SK-N-SH (cell line): ENCODE measurements around the gene STXBP6. TPM values are rescaled to one million over a fixed set of nuclear protein-coding genes. Genes with fewer than 3 reads are reported as not detected.
A peak's percentile ranks its signal among the peaks of the same experiment; 100 is the strongest.

ENCODE experiments used
- CTCF ChIA-PET: fragments of 300-600, 350-600 bp; formaldehyde crosslinking; extraction: SDS; loops from one replicate; lab custom pipeline; 2021; lab: Yijun Ruan, JAX
- POLR2A ChIA-PET: fragments of 350-600 bp; sonication (Branson Sonifier 250); formaldehyde crosslinking; extraction: SDS; loops from one replicate; lab custom pipeline; 2020; ENCODE audit warnings: antibody characterized with exemption, inconsistent platforms; lab: Yijun Ruan, JAX
- DNase-seq: peaks from one replicate; pipeline ENCODE4 v3.0.0; 2012
- H2AFZ ChIP-seq: fragments of 200-600 bp; sonication (generic); 2 replicates; pipeline ENCODE4 v1.8.1; 2016; ENCODE audit warnings: antibody characterized with exemption, mild to moderate bottlenecking, low read depth
- H3F3A ChIP-seq: fragments of 200-600 bp; sonication (generic); replicated peaks from 2 replicates; pipeline ENCODE3; 2016; ENCODE audit warnings: antibody characterized with exemption, mild to moderate bottlenecking; ENCODE audit not compliant: insufficient read depth
- H3K27ac ChIP-seq, 2 experiments: fragments of 200-500 bp in 1 of 2; fragments of 200-600 bp in 1 of 2; sonication (Bioruptor generic) in 1 of 2; sonication (generic), shearing (Covaris generic) in 1 of 2; 2 replicates each; pipeline versions ENCODE4 v1.5.1 to v1.6.1; 2014 to 2016; ENCODE audit warnings: low read depth in 2 of 2, inconsistent platforms in 1 of 2, low read length in 1 of 2, mild to moderate bottlenecking in 1 of 2, mixed read lengths in 1 of 2
- H3K27me3 ChIP-seq: fragments of 200-600 bp; sonication (generic), shearing (Covaris generic); 2 replicates; pipeline ENCODE4 v1.6.1; 2016; ENCODE audit warnings: mixed run types; ENCODE audit not compliant: insufficient read depth
- H3K36me3 ChIP-seq, 2 experiments: fragments of 200-500 bp in 1 of 2; fragments of 200-600 bp in 1 of 2; sonication (Bioruptor generic) in 1 of 2; sonication (generic) in 1 of 2; replicated peaks in 1 of 2; 2 replicates each; pipeline versions ENCODE3 to v1.5.1; 2014 to 2016; ENCODE audit warnings: low read length in 1 of 2, mild to moderate bottlenecking in 1 of 2; ENCODE audit not compliant: insufficient read depth in 2 of 2, control insufficient read depth in 1 of 2
- H3K4me1 ChIP-seq, 2 experiments: fragments of 200-500 bp in 1 of 2; fragments of 200-600 bp in 1 of 2; sonication (Bioruptor generic) in 1 of 2; sonication (generic), shearing (Covaris generic) in 1 of 2; 2 replicates each; pipeline versions ENCODE4 v1.5.1 to v1.6.1; 2014 to 2016; ENCODE audit warnings: low read depth in 1 of 2, low read length in 1 of 2, mixed run types in 1 of 2; ENCODE audit not compliant: insufficient read depth in 2 of 2, control insufficient read depth in 1 of 2
- H3K4me2 ChIP-seq: fragments of 200-600 bp; sonication (generic), shearing (Covaris generic); 2 replicates; pipeline ENCODE4 v1.6.1; 2017; ENCODE audit warnings: mixed run types
- H3K4me3 ChIP-seq, 2 experiments: fragments of 200-500 bp in 1 of 2; fragments of 200-600 bp in 1 of 2; sonication (Bioruptor generic) in 1 of 2; sonication (generic), shearing (Covaris generic) in 1 of 2; 2 replicates each; pipeline versions ENCODE4 v1.5.1 to v1.8.1; 2014 to 2016; ENCODE audit warnings: low read depth in 2 of 2, inconsistent platforms in 1 of 2, low read length in 1 of 2, mild to moderate bottlenecking in 1 of 2, mixed read lengths in 1 of 2, moderate library complexity in 1 of 2
- H3K79me2 ChIP-seq: fragments of 200-600 bp; sonication (generic); 2 replicates; pipeline ENCODE4 v1.8.1; 2017; ENCODE audit warnings: mild to moderate bottlenecking; ENCODE audit not compliant: insufficient read depth
- H3K9ac ChIP-seq: fragments of 200-600 bp; sonication (generic); 2 replicates; pipeline ENCODE4 v1.6.1; 2017; ENCODE audit warnings: mixed run types
- H3K9me2 ChIP-seq: fragments of 200-600 bp; sonication (generic); 2 replicates; pipeline ENCODE4 v1.6.1; 2017; ENCODE audit warnings: mixed run types
- H3K9me3 ChIP-seq: fragments of 200-600 bp; sonication (generic); 2 replicates; pipeline ENCODE4 v1.6.1; 2017; ENCODE audit warnings: mixed run types, mild to moderate bottlenecking, moderate library complexity
- H4K20me1 ChIP-seq: fragments of 200-600 bp; sonication (generic); 2 replicates; pipeline ENCODE4 v1.6.1; 2017; ENCODE audit warnings: mild to moderate bottlenecking, mixed run types; ENCODE audit not compliant: insufficient read depth
- ELF1 ChIP-seq: IDR thresholded peaks from 2 replicates; pipeline ENCODE4 v1.4.0; 2012
- EP300 ChIP-seq, 2 experiments: IDR thresholded peaks; 2 replicates each; pipeline versions ENCODE4 v1.4.0 to v1.6.1; 2012; ENCODE audit warnings: borderline replicate concordance in 1 of 2, low read depth in 1 of 2, low read length in 1 of 2
- FOSL2 ChIP-seq: IDR thresholded peaks from 2 replicates; pipeline ENCODE4 v1.4.0; 2012; ENCODE audit warnings: low read depth, mild to moderate bottlenecking, moderate library complexity, borderline replicate concordance
- FOXJ3 ChIP-seq: sonication (generic); formaldehyde crosslinking; IDR thresholded peaks from 2 replicates; pipeline ENCODE4 v1.5.1; 2020; ENCODE audit warnings: mild to moderate bottlenecking, missing genetic modification reagents
- GABPA ChIP-seq: IDR thresholded peaks from 2 replicates; pipeline ENCODE4 v1.4.0; 2012; ENCODE audit warnings: low read depth, mild to moderate bottlenecking
- GATA2 ChIP-seq: sonication (generic); formaldehyde crosslinking; IDR thresholded peaks from 2 replicates; pipeline ENCODE4 v1.5.0; 2020; ENCODE audit warnings: mild to moderate bottlenecking, missing genetic modification reagents
- MEF2A ChIP-seq: IDR thresholded peaks from 2 replicates; pipeline ENCODE4 v1.4.0; 2012; ENCODE audit warnings: low read depth, borderline replicate concordance
- MXI1 ChIP-seq: IDR thresholded peaks from 2 replicates; pipeline ENCODE4 v1.6.1; 2012; ENCODE audit warnings: mild to moderate bottlenecking, low read depth, low read length, improper control_type of control experiment
- RXRA ChIP-seq: IDR thresholded peaks from 2 replicates; pipeline ENCODE4 v1.4.0; 2012; ENCODE audit warnings: low read depth, mild to moderate bottlenecking, borderline replicate concordance
- TEAD4 ChIP-seq: IDR thresholded peaks from 2 replicates; pipeline ENCODE4 v1.4.0; 2012; ENCODE audit warnings: mild to moderate bottlenecking, borderline replicate concordance; ENCODE audit not compliant: insufficient read depth
- WGBS: methylation state at CpG from one replicate; pipeline ENCODE4 v1.1.6; 2017; ENCODE audit warnings: low lambda C conversion rate; 5-methylcytosine and 5-hydroxymethylcytosine counted together
- polyA plus RNA-seq, 3 experiments: library from polyadenylated mRNA; depleted of rRNA; stranded (reverse); fragments of >200 nt; gene quantifications; 2 replicates each; pipeline ENCODE4 v1.2.3, GENCODE V29; 2012
- TF ChIP-seq, protein P1 (sequence below): fragments of 200-600 bp; sonication (generic); IDR thresholded peaks from 2 replicates; pipeline ENCODE4 v1.6.1; 2017; ENCODE audit warnings: antibody characterized with exemption, mild to moderate bottlenecking, moderate library complexity
- TF ChIP-seq, protein P2 (sequence below): fragments of 150-350 bp; IDR thresholded peaks from 2 replicates; pipeline ENCODE4 v1.6.1; 2016; ENCODE audit warnings: mild to moderate bottlenecking, low read depth, low read length
- TF ChIP-seq, protein P3 (sequence below): fragments of 150-350 bp; IDR thresholded peaks from 2 replicates; pipeline ENCODE4 v1.6.1; 2017; ENCODE audit warnings: antibody characterized with exemption, low read length, low read depth, borderline replicate concordance
- TF ChIP-seq, protein P4 (sequence below): IDR thresholded peaks from 2 replicates; pipeline ENCODE4 v1.4.0; 2012; ENCODE audit warnings: low read depth

Gene STXBP6
- polyA plus RNA-seq, 1 of the 3 experiments (the other 2 are of a cell fraction): 0.16 TPM

DNA sequence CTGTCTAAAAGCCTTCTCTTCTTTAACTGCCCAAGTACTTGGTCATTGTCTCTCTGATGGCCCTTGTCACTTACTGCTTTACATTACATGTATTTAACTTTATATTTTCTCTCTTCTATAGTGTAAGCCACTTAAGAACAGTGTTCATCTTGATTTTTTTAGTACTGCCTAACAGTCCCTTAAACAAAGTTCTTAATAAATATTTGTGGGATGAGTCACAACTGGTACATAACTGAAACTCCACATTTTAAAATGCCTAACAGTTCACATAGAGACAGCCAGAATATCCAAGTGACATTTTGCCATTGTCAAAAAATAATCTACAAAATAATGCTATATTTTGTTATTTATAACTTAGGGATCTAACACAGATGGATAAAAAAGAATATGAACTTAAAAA is 146.6 kb downstream of the STXBP6 start:
- Histone ChIP-seq H3K36me3 (no peaks in the 10 kb centered on the region), H3K79me2 (no peaks in the 10 kb centered on the region), H3K9ac (no peak overlapping the region), H3K9me3 (no peaks in the 10 kb centered on the region), H2AFZ (no peak overlapping the region), H3K27ac (no peak overlapping the region), H3F3A (no peaks in the 10 kb centered on the region), H3K27me3 (no peaks in the 10 kb centered on the region; the same call in 1 of the 2 replicates), H4K20me1 (no peaks in the 10 kb centered on the region), H3K9me2 (no peaks in the 10 kb centered on the region), H3K4me2 (no peak overlapping the region), H3K4me3 (no peak overlapping the region), H3K4me1 (no peaks in the 10 kb centered on the region)
- POLR2A ChIA-PET: no interaction called here
- TF ChIP-seq TEAD4 (no peak), ELF1 (no peak), MEF2A (no peak), MXI1 (no peak), FOSL2 (peak; percentile 10; the same call in 1 of the 2 replicates)
- CTCF ChIA-PET: interaction anchor here (0.6 kb wide), 1 partner anchor 320 kb away, joined by 3 read pairs; no protein-coding TSS in a partner anchor
- no peak for DNase-seq

DNA sequence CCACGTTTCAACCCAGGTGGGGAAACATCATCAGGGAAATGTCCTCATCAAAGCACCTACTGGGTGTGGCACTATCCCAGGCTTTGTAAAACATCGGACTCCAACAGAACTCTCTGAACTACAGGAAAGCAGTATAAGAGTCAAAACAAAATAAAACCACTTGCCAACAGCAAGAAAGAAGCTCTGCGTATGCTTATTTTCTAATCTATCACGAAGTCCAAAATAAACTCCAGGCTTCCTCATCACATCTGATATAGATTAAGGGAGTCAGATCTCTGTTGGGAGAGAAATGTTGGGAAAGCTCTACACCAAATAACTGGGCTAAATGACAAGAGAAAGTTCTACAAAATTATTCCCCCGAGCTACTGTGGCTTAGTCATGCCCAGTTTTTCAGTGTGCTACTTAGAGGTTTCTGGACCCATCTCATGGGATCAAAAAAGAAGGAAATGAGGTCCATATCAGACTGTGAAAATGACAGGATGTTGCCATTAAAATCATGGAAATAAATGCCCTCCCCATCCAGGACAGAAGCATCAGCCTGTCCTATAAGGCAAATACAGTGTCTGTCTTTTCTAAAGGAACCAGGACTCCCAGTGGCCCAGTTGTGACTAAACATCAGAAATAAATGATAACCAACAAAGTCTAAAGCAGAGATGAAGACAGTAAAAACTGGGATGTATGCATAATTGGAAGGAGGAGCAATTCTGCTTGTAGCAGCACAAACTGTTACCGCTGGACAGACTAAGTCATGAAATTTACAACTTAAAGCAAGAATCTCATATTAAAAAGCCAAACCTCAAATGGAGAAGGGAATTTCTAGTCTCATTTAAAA is 149.5 kb downstream of the STXBP6 start:
- ChIA-PET POLR2A (no interaction called here), CTCF (interaction anchor here (0.9 kb wide), 1 partner anchor 10 kb away, joined by 3 read pairs; no protein-coding TSS in a partner anchor)
- no peaks in the 10 kb centered on the region for H3K36me3 ChIP-seq
- no peaks in the 10 kb centered on the region for H3K79me2 ChIP-seq
- no peaks in the 10 kb centered on the region for H3K4me1 ChIP-seq
- H3K27ac ChIP-seq: no peak overlapping the region
- no peaks in the 10 kb centered on the region for H3F3A ChIP-seq
- H4K20me1 ChIP-seq: no peaks in the 10 kb centered on the region
- H3K4me2 ChIP-seq: no peak overlapping the region
- no peaks in the 10 kb centered on the region; the same call in 1 of the 2 replicates for H3K27me3 ChIP-seq
- H3K9me3 ChIP-seq: no peaks in the 10 kb centered on the region
- H2AFZ ChIP-seq: no peak overlapping the region
- H3K4me3 ChIP-seq: 0 out of 4 replicates have a peak overlapping the region, but pooled peaks of 1 of the 2 experiments have one; percentile 29
- TF ChIP-seq, protein P1, sequence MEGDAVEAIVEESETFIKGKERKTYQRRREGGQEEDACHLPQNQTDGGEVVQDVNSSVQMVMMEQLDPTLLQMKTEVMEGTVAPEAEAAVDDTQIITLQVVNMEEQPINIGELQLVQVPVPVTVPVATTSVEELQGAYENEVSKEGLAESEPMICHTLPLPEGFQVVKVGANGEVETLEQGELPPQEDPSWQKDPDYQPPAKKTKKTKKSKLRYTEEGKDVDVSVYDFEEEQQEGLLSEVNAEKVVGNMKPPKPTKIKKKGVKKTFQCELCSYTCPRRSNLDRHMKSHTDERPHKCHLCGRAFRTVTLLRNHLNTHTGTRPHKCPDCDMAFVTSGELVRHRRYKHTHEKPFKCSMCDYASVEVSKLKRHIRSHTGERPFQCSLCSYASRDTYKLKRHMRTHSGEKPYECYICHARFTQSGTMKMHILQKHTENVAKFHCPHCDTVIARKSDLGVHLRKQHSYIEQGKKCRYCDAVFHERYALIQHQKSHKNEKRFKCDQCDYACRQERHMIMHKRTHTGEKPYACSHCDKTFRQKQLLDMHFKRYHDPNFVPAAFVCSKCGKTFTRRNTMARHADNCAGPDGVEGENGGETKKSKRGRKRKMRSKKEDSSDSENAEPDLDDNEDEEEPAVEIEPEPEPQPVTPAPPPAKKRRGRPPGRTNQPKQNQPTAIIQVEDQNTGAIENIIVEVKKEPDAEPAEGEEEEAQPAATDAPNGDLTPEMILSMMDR: no peak
- TF ChIP-seq RXRA (no peak), GABPA (no peak), EP300 (IDR thresholded peaks at IDR 0.05; ENCODE audit: borderline replicate concordance in 1 of 2, low read depth in 1 of 2, low read length in 1 of 2) (no peak), FOXJ3 (CRISPR knock-in tag) (no peak), MXI1 (no peak), ELF1 (no peak), GATA2 (no peak), FOSL2 (no peak)
- TF ChIP-seq, protein P2, sequence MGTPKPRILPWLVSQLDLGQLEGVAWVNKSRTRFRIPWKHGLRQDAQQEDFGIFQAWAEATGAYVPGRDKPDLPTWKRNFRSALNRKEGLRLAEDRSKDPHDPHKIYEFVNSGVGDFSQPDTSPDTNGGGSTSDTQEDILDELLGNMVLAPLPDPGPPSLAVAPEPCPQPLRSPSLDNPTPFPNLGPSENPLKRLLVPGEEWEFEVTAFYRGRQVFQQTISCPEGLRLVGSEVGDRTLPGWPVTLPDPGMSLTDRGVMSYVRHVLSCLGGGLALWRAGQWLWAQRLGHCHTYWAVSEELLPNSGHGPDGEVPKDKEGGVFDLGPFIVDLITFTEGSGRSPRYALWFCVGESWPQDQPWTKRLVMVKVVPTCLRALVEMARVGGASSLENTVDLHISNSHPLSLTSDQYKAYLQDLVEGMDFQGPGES: no peak
- TF ChIP-seq, protein P3, sequence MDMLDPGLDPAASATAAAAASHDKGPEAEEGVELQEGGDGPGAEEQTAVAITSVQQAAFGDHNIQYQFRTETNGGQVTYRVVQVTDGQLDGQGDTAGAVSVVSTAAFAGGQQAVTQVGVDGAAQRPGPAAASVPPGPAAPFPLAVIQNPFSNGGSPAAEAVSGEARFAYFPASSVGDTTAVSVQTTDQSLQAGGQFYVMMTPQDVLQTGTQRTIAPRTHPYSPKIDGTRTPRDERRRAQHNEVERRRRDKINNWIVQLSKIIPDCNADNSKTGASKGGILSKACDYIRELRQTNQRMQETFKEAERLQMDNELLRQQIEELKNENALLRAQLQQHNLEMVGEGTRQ: no peak
- TF ChIP-seq, protein P4, sequence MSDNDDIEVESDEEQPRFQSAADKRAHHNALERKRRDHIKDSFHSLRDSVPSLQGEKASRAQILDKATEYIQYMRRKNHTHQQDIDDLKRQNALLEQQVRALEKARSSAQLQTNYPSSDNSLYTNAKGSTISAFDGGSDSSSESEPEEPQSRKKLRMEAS: no peak
- DNase-seq: no peak
- no peaks in the 10 kb centered on the region for H3K9me2 ChIP-seq
- no peak overlapping the region for H3K9ac ChIP-seq
- 11% methylated on average over 6 of the region's 6 CpGs for WGBS
